ENCODE results near the gene NXT1.

NXT1 gene

GRCh38 chr20:23369072-23369823 is 18.7 kb downstream of the NXT1 start:
- H3K79me2 ChIP-seq (ENCODE audit: insufficient read depth, low read length), result peaks cover 53% of the 10 kb centered on the region
- peaks cover 98% of the 10 kb centered on the region for H3K36me3 ChIP-seq (ENCODE audit: insufficient read depth, low read length)
- no peak overlapping the region for H3K9ac ChIP-seq (ENCODE audit: low read depth, low read length)
- TF ChIP-seq CTCF (IDR thresholded peaks at IDR 0.05; ENCODE audit: borderline replicate concordance, extremely low read depth, low read length, poor library complexity, severe bottlenecking) (no peak), EZH2 (IDR thresholded peaks at IDR 0.05; ENCODE audit: borderline replicate concordance, low read depth, low read length, severe bottlenecking) (no peak)
- H3K4me1 ChIP-seq (ENCODE audit: insufficient read depth, low read length), result peaks cover 38% of the 10 kb centered on the region
- no peak for ATAC-seq (ENCODE audit: insufficient read depth, low read depth)
- H3K27me3 ChIP-seq (ENCODE audit: insufficient read depth, low read length, poor library complexity), result no peaks in the 10 kb centered on the region
- peaks cover 47% of the 10 kb centered on the region for H4K20me1 ChIP-seq (ENCODE audit: insufficient read depth, low read length)
- no peak for DNase-seq
- no peak overlapping the region for H3K27ac ChIP-seq (ENCODE audit: low read length)
- H2AFZ ChIP-seq (ENCODE audit: low read depth, low read length), result no peak overlapping the region
- H3K4me3 ChIP-seq (ENCODE audit: low read depth in 1 of 2, low read length in 2 of 2), result no peak overlapping the region
- H3K9me3 ChIP-seq (ENCODE audit: insufficient read depth, low read length, severe bottlenecking), result no peaks in the 10 kb centered on the region
- H3K4me2 ChIP-seq (ENCODE audit: insufficient read depth, low read length), result no peak overlapping the region

GRCh38 chr20:23370274-23370673 is 19.7 kb downstream of the NXT1 start:
- Histone ChIP-seq H3K79me2 (ENCODE audit: insufficient read depth, low read length) (peaks cover 43% of the 10 kb centered on the region), H3K9ac (ENCODE audit: low read depth, low read length) (no peak overlapping the region), H3K27ac (ENCODE audit: low read length) (no peak overlapping the region), H3K4me1 (ENCODE audit: insufficient read depth, low read length) (peaks cover 28% of the 10 kb centered on the region), H4K20me1 (ENCODE audit: insufficient read depth, low read length) (peaks cover 38% of the 10 kb centered on the region), H3K9me3 (ENCODE audit: insufficient read depth, low read length, severe bottlenecking) (no peaks in the 10 kb centered on the region), H3K36me3 (ENCODE audit: insufficient read depth, low read length) (peaks cover 92% of the 10 kb centered on the region), H2AFZ (ENCODE audit: low read depth, low read length) (no peak overlapping the region), H3K4me2 (ENCODE audit: insufficient read depth, low read length) (no peak overlapping the region), H3K4me3 (ENCODE audit: low read depth in 1 of 2, low read length in 2 of 2) (no peak overlapping the region), H3K27me3 (ENCODE audit: insufficient read depth, low read length, poor library complexity) (no peaks in the 10 kb centered on the region)
- no peak for DNase-seq
- no peak for TF ChIP-seq EZH2 (IDR thresholded peaks at IDR 0.05; ENCODE audit: borderline replicate concordance, low read depth, low read length, severe bottlenecking)
- no peak for TF ChIP-seq CTCF (IDR thresholded peaks at IDR 0.05; ENCODE audit: borderline replicate concordance, extremely low read depth, low read length, poor library complexity, severe bottlenecking)
- no peak for ATAC-seq (ENCODE audit: insufficient read depth, low read depth)

GRCh38 chr20:23370873-23371272 is 20.3 kb downstream of the NXT1 start:
- TF ChIP-seq EZH2 (IDR thresholded peaks at IDR 0.05; ENCODE audit: borderline replicate concordance, low read depth, low read length, severe bottlenecking) (no peak), CTCF (IDR thresholded peaks at IDR 0.05; ENCODE audit: borderline replicate concordance, extremely low read depth, low read length, poor library complexity, severe bottlenecking) (no peak)
- ATAC-seq (ENCODE audit: insufficient read depth, low read depth) (no peak), DNase-seq (no peak)
- no peak overlapping the region for H3K4me3 ChIP-seq (ENCODE audit: low read depth in 1 of 2, low read length in 2 of 2)
- H2AFZ ChIP-seq (ENCODE audit: low read depth, low read length), result no peak overlapping the region
- H3K9ac ChIP-seq (ENCODE audit: low read depth, low read length), result no peak overlapping the region
- H3K9me3 ChIP-seq (ENCODE audit: insufficient read depth, low read length, severe bottlenecking), result no peaks in the 10 kb centered on the region
- peaks cover 22% of the 10 kb centered on the region for H3K4me1 ChIP-seq (ENCODE audit: insufficient read depth, low read length)
- H3K4me2 ChIP-seq (ENCODE audit: insufficient read depth, low read length), result no peak overlapping the region
- peaks cover 92% of the 10 kb centered on the region for H3K36me3 ChIP-seq (ENCODE audit: insufficient read depth, low read length)
- peaks cover 32% of the 10 kb centered on the region for H4K20me1 ChIP-seq (ENCODE audit: insufficient read depth, low read length)
- H3K27ac ChIP-seq (ENCODE audit: low read length), result no peak overlapping the region
- H3K27me3 ChIP-seq (ENCODE audit: insufficient read depth, low read length, poor library complexity), result no peaks in the 10 kb centered on the region
- H3K79me2 ChIP-seq (ENCODE audit: insufficient read depth, low read length), result peaks cover 37% of the 10 kb centered on the region

Data from DND-41 (cell line).